CD4-positive, alpha-beta T cell treated with Interleukin-15 for 1 hour (primary cell): ENCODE data around the gene MOB2.
"Not testable (repeated sequence)": the region's sequence is repeated elsewhere in the genome, so short reads cannot be mapped to it uniquely, and the experiment has no call there.

Source experiments
- DNase-seq: peaks from one replicate; pipeline ENCODE4 v3.0.0-alpha.2; 2020

MOB2 gene

GRCh38 chr11:1439341-1439740 is 47.2 kb downstream of the MOB2 start:
- no peak for DNase-seq

- DNase-seq: no peak
These were observed 47.6 kb downstream of the MOB2 start for GRCh38 chr11:1438967-1439330.

- no peak for DNase-seq
These were observed 48.2 kb downstream of the MOB2 start for GRCh38 chr11:1438261-1438966.

- no peak for DNase-seq
These were observed 49.1 kb downstream of the MOB2 start for GRCh38 chr11:1437500-1437899.

GRCh38 chr11:1436468-1437039 is 50.0 kb downstream of the MOB2 start:
- DNase-seq: no peak

GRCh38 chr11:1435820-1436467 is 50.6 kb downstream of the MOB2 start:
- no peak for DNase-seq

- not testable (repeated sequence) for DNase-seq
These were observed 51.1 kb downstream of the MOB2 start for GRCh38 chr11:1435479-1435819.

GRCh38 chr11:1433977-1434640 is 52.5 kb downstream of the MOB2 start:
- DNase-seq: no peak

- no peak for DNase-seq
These were observed 53.0 kb downstream of the MOB2 start for GRCh38 chr11:1433568-1433967.

GRCh38 chr11:1428762-1429316 is 57.7 kb downstream of the MOB2 start:
- DNase-seq: no peak

GRCh38 chr11:1425439-1425838 is 61.1 kb downstream of the MOB2 start:
- DNase-seq: no peak

GRCh38 chr11:1425006-1425405 is 61.6 kb downstream of the MOB2 start:
- no peak for DNase-seq

GRCh38 chr11:1423406-1423805 is 63.2 kb downstream of the MOB2 start:
- not testable (repeated sequence) for DNase-seq

- DNase-seq: no peak
These were observed 63.6 kb downstream of the MOB2 start for GRCh38 chr11:1422981-1423380.

- no peak for DNase-seq
These were observed 64.1 kb downstream of the MOB2 start for GRCh38 chr11:1422481-1422880.

- no peak for DNase-seq
These were observed 65.3 kb downstream of the MOB2 start for GRCh38 chr11:1421291-1421690.

GRCh38 chr11:1419811-1420210 is 66.8 kb downstream of the MOB2 start:
- no peak for DNase-seq
